DMS53 treated with DMSO at 0.1 percent for 48 hours (cell line): Measurements from ENCODE around the gene TRAFD1.

Experiments used
- DNase-seq: peaks from one replicate; lab custom pipeline; 2025; ENCODE audit not compliant: unreplicated experiment; lab: John Stamatoyannopoulos, UW

TRAFD1 gene

DNA sequence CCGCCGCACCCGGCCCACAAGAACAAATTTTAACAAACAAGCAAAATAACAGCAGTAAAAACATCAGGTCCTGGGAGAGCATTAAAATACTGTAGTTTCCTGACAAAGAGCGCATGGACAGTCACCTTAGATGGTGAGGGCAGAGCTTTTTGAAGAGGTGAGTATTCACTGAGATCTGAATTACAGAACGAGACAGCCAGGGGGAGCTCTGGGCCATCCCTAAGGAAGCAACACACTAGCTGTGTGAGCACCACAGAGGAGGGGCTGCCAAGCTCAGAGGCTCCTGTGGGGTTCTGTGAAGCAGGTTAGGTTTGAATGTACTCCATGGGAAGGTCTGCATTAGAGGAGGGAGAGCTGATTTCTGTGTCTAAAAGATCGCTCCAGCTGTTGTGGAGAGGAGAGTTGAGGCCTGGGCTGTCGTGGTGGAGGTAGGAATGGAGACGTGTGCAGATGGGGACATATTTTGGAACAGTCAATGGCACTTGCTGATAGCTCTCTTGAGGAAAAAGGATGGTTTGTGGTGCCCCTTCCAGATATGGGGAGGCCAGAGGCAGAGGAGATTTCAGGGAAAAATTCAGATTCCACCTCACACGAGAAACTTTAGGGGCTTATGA, 72.9 kb downstream of the TRAFD1 start:
- peak; percentile 35 for DNase-seq

- DNase-seq, result no peak
Measured at GRCh38 chr12:112199136-112199535, 73.8 kb downstream of the TRAFD1 start.
